AG10803 (cell line): ENCODE measurements around the gene TMEM132D.

Experiments used
- DNase-seq: peaks from one replicate; pipeline ENCODE4 v3.0.0; 2010; ENCODE audit warnings: low read depth
- H3K4me3 ChIP-seq: 2 replicates; pipeline ENCODE4 v1.5.1; 2011; ENCODE audit warnings: mild to moderate bottlenecking, low read length, control low read depth
- CTCF ChIP-seq: conservative IDR thresholded peaks from 2 replicates; pipeline ENCODE4 v1.5.1; 2011; ENCODE audit warnings: mild to moderate bottlenecking, low read length, control low read depth, inconsistent platforms

The TMEM132D gene

GRCh38 chr12:129776977-129777667 is 126.7 kb downstream of the TMEM132D start:
- H3K4me3 ChIP-seq = no peak overlapping the region
- no peak for TF ChIP-seq CTCF

GRCh38 chr12:129772501-129773493 is 131.0 kb downstream of the TMEM132D start:
- no peak overlapping the region for H3K4me3 ChIP-seq
- no peak for DNase-seq
- TF ChIP-seq CTCF = no peak

More at GRCh38 chr12:129776977-129777667, 126.7 kb downstream of the TMEM132D start:
- DNase-seq = no peak

GRCh38 chr12:129771238-129771637 is 132.6 kb downstream of the TMEM132D start:
- no peak overlapping the region for H3K4me3 ChIP-seq
- DNase-seq = no peak
- no peak for TF ChIP-seq CTCF

- TF ChIP-seq CTCF = no peak
- no peak overlapping the region for H3K4me3 ChIP-seq
- no peak for DNase-seq
Measured at GRCh38 chr12:129765719-129766118, 138.1 kb downstream of the TMEM132D start.

- H3K4me3 ChIP-seq = no peak overlapping the region
- TF ChIP-seq CTCF = no peak
- DNase-seq = no peak
Measured at GRCh38 chr12:129762436-129762835, 141.4 kb downstream of the TMEM132D start.

- peak; percentile 35 for DNase-seq
- no peak overlapping the region for H3K4me3 ChIP-seq
- TF ChIP-seq CTCF = no peak
Measured at GRCh38 chr12:129753586-129753985, 150.2 kb downstream of the TMEM132D start.
